Lung microvascular endothelial cell (primary cell): ENCODE data around the gene PTGDS. TPM values are rescaled to one million over a fixed set of nuclear protein-coding genes. Genes with fewer than 3 reads are reported as not detected.

Source experiments
- DNase-seq, 2 donors: peaks; one replicate each; pipeline versions ENCODE4 v3.0.0 to v3.0.0-alpha.2; 2010; ENCODE audit warnings: low read depth in 2 of 2
- total RNA-seq: library from RNA; depleted of rRNA; stranded (reverse); fragments of >200 nt; gene quantifications from 2 replicates; pipeline ENCODE4 v1.2.1, GENCODE V29; 2014

The PTGDS gene
- total RNA-seq, 1 donor from 2014 or later, result 0.79 TPM

DNA sequence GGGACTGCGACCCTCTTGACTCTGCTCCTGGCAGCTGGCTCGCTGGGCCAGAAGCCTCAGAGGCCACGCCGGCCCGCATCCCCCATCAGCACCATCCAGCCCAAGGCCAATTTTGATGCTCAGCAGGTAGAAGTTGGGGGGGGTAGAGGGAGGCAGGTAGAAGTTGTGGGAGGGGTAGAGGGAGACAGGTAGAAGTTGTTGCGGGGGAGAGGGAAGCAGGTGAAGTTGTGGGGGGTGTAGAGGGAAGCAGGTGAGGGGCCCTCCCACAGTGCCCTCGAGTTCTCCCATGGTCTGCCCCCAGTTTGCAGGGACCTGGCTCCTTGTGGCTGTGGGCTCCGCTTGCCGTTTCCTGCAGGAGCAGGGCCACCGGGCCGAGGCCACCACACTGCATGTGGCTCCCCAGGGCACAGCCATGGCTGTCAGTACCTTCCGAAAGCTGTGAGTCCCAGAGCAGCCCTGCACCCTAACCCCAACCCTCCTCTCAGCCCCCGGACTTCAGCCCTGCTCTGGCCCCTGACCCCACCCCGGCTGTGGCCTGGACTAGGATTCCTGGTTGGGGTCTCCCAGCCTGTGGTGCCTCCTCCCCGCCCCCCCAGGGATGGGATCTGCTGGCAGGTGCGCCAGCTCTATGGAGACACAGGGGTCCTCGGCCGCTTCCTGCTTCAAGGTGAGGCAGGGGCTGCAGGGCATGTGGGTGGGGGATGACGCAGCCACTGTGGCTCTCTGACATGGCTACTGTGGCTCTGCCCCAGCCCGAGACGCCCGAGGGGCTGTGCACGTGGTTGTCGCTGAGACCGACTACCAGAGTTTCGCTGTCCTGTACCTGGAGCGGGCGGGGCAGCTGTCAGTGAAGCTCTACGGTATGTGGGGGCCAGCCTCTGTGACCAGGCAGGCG, 31.7 kb upstream of the PTGDS start:
- no peak for DNase-seq

DNA sequence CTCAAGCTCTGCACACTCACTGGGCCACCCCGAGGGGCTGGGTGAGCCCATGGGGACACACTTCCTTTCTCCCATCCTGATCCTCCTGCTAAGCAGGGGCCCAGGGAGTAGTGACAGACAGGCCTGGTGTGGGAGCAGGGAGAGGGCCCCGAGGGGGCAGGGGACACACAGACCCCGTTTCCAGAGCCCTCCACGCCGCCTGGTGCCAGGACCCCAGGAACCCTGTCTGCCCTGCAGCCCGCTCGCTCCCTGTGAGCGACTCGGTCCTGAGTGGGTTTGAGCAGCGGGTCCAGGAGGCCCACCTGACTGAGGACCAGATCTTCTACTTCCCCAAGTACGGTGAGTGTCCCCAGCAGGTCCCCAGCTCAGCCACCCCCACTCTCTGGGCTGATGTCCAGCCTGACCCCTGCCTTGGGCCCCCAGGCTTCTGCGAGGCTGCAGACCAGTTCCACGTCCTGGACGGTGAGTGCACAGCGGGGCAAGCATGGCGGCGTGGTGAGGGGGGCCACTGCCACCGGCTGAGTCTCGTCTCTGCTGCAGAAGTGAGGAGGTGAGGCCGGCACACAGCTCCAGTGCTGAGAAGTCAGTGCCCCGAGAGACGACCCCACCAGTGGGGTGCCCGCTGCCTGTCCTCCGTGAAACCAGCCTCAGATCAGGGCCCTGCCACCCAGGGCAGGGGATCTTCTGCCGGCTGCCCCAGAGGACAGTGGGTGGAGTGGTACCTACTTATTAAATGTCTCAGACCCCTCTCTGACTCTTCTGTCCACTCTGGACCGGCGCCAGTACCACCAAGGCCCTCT, 30.9 kb upstream of the PTGDS start:
- DNase-seq, result no peak

DNA sequence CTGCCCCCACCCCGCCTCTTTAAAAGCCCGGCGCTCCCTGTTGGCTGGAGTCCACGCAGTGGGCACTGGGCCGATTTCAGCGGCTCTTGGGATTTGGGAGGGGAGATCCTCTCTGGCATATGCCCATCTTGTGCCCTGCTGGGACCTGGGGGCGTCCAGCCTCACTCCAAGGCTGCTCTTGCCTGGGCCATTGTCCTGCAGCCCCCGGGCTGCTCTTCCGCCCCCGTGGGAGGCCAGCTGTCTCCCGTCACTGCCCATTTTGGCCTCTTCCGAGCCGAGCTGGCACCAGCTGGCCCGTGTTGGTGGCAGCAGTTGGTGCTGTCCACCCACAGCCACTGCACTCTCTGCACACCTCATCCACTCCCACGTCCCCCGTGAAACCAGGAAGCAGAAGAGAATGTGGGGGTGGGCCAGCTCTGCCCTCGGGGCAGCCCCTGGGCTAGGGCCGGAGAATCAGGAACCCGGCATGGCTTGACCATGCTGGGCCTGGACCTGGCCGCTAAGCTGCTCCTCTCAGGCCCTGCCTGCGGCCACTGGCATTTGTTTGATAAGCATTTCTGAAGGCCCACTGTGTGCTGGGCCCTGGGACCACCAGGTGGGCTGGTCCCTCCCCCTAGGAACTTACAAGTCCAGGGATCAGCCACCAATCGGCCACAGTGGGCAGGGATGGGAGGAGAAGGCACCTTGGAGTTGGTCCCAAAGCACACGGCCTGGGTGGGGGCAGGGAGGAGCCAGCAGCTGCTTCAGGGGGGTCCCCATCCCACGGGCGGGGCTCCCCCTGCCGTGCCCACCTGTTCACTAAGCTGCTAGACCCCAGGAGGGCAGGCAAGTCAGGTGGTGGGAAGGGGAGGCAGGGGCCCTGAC, 30.0 kb upstream of the PTGDS start:
- DNase-seq, result no peak

DNA sequence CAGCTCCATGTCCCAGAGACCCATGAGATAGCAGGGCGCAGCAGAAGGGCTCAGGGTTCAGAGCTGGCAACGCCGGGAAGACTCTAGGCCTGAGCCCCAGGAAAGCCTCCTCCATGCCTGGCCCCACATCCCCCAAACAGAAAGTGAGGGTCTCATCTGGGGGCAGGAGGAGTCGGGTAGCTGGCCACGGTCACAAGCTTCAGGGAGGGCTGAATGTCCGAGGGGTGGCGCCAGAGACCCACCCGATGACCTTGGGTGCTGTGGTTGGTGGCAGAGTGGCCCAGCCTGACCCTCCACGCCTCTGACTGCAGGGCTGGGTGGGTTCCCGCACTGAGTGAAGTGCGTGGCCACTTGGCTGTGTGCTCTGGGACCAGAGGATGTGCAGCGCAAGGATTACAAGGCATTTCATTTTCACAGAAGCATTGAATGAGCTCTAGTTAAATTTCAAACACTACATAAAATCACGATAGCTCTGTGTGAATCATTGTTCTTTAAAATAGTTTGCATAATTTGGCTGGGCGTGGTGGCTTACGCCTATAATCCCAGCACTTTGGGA, 29.3 kb upstream of the PTGDS start:
- DNase-seq, result peak; percentile 43 to 68

DNA sequence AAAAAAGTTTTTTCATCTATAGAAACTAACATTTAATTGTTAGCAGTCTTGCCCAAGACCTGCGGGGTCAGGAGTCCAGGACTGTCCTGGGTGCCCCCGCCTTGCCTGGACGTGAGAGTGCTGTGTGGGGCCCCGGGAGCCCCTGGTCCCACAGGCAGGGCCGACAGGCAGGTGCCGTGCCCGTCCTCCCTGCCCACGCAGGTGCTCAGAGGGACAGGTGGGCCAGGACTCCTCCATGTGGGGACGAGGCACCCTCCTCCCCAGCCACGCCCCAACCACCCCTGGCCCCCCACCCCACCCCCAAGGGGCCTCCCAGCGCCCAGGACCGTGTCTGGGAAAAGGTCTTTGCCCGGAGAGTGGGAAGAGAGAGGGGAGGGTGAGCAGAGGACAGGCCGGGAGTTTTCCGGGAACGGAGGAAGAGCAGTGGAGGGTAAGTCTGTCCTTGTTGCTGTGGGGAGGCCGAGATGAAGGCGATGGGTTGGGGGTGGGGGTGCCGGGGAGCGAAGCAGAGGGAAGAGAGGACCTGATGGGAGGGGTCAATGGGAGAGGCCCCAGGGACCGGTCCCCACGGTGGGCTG, 28.0 kb upstream of the PTGDS start:
- DNase-seq, result no peak

DNA sequence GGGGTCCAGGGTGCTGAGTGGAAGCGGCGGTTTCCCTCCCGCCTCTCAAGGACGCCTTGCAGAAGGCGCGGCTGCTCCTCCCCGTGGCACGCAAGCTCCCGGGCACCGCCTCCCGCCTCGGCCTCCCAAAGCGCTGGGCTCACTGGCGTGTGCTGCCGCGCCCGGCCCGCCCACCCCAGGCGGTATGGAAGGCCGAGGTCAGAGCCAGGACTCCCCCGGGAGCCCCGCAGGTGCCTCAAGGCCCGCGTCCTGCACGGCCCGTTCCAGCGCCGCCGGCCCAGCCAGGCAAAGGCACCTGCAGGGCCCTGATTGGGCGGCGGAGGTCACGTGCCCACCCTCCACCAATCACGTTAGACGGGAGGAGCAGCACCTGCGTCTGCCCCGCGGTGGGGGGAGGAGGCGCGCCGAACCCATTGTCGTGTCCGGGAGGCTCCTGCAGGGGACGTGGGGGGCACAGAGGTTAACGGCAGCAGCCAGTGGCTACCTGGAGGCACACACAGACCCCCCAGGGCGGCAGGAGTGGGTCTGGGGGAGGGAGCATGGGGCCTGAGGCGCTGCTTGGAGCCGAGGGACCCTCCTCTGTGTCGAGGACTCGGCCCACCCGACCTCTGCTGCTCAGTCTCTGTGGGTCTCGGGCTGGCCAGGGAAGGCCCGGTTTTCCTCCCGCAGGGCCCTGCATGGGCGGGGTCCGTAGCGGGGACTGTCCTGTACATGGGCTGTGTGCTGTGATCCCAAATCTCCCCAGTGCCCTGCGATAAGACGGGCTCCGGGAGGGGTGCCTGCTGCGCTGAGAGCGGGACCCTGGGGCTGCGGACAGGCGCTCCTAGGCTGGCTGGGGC, 27.3 kb upstream of the PTGDS start:
- peak; percentile 83 to 95 for DNase-seq

DNA sequence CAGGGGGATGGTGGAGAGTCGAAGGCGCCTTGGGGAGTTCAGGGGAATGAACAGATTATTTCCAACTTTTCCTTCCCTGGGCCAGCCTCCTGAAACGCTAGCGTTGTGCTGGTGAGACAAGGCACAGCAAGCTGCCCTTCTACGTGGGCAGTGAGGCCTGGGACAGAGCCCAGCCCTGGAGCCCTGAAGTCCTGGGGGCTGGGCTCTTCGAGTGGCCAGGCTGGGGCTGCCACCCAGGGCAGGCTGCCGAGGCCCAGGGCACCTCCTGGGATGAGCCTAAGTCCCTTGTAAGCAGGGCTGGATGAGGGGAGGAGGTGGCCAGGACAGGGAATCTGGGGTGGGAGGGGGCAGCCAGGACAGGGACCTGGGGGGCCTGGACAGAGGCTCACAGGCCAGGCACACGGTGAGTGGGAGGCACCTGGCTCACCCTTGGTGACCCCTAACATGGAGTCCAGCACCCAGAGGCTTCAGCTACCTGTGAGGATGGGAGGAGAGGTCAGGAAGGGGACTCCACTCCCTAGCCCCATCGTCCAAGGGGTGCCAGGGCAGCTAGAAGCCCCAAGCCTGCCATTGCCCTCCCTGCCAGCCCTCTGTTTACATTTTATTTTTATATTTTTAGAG, 26.5 kb upstream of the PTGDS start:
- no peak for DNase-seq

DNA sequence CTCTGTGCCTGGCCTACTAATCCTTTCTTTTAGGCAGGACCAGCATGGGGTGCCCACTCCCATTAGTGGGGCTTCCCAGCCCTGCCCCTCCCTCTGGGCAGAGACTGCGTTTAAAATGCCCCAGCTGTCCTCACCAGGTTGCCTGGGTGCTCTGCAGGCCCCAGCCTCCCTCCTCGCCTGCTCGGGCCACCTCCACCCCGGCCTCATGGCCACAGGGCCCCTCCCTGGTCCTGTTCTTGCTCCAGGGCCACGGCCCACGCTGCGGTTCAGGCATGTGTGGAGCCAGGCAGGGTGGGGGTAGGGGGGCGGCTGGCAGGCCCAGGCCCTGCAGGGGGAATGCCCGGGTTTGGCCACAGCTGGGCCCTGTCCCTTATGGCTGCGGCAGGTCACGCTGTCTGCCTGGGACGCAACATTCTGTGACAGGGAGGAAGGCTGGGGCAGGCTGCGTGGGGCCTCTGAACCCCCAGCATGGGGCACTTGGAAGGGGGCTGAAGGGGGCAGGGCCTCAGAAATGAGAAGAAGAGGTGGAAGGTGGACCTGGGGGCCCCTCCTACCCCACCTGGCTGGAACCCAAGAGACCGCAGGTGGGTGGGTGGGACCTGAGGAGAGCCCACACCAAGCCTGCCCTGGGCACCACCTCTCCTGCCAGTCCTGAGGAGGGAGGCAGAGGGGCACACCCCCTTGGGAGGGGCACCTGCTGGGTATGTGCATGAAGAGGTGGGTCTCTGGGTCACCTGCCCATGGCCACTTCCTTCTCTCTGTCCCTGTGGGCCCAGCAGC, 25.6 kb upstream of the PTGDS start, which contains the start of gene LCN12:
LCN12 (plus strand) TSS at position 733 of the 780 bp plus-strand sequence. CDS start 55 bp downstream, outside the sequence.
- DNase-seq, result no peak

DNA sequence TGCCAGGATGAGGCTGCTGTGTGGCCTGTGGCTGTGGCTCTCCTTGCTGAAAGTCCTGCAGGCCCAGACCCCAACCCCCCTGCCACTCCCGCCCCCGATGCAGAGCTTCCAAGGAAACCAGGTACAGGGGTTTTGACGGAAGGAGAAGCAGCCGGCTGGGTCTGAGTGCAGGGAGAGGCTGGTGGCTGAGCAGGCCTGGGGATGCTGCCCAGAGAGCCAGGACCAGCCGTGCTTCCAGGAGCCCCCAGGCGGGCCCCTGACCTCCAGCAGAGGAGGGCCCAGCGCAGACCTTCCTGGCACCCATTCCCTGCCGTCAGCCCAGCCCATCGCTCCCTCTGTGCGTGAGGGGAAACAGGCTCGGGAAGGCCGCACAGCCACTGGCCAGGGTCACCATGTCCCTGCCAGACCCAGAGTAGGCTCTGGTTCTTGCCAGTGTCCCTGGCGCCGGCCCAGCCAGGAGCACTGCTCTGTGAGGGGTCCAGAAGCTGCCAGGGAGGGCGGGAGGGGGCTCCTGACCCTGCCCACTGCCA, 24.9 kb upstream of the PTGDS start:
- DNase-seq, result no peak

DNA sequence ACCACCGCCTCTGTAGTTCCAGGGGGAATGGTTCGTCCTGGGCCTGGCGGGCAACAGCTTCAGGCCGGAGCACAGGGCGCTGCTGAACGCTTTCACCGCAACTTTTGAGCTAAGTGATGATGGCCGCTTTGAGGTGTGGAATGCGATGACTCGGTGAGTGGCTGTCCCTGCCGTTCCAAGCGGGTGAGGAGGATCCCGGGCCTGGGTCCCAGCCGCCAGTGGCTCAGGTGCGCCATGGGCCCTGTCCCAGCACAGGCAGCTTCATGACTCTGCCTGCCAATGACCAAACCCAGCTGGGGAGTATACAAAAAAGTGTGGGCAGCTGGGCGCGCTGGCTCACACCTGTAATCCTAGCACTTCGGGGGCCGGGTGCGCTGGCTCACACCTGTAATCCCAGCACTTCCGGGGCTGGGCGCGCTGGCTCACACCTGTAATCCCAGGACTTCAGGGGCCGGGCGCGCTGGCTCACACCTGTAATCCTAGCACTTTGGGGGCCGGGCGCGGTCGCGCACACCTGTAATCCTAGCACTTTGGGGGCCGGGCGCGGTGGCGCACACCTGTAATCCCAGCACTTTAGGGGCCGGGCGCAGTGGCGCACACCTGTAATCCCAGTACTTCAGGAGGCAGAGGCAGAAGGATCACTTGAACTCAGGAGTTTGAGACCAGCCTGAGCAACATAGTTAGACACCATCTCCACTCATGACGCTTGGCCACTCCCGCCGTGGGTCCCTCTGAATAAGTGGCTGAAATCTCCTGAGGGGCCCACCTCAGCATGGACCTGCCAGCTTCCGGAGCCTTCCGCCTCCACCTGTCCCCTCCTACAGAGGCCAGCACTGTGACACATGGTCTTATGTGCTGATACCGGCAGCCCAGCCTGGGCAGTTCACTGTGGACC, 24.2 kb upstream of the PTGDS start:
- no peak for DNase-seq

DNA sequence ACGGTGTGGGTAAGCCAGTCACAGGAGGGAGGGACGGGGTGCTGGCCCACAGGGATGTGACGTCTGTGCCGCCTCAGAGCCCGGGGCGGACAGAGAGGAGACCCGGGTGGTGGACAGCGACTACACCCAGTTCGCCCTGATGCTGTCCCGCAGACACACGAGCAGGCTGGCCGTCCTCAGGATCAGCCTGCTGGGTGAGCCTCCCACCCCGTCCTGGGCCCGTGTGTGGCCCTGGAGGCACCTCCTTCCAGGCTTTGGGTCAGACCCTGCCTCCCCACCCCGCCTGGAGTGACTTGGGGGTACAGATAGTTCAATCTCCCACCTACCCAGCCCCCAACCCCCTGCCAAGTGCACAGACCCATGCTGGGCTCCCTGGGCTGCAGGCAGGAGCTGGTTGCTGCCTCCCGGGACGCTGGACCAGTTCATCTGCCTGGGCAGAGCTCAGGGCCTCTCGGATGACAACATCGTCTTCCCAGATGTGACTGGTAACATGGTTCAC, 23.5 kb upstream of the PTGDS start:
- DNase-seq, result no peak

DNA sequence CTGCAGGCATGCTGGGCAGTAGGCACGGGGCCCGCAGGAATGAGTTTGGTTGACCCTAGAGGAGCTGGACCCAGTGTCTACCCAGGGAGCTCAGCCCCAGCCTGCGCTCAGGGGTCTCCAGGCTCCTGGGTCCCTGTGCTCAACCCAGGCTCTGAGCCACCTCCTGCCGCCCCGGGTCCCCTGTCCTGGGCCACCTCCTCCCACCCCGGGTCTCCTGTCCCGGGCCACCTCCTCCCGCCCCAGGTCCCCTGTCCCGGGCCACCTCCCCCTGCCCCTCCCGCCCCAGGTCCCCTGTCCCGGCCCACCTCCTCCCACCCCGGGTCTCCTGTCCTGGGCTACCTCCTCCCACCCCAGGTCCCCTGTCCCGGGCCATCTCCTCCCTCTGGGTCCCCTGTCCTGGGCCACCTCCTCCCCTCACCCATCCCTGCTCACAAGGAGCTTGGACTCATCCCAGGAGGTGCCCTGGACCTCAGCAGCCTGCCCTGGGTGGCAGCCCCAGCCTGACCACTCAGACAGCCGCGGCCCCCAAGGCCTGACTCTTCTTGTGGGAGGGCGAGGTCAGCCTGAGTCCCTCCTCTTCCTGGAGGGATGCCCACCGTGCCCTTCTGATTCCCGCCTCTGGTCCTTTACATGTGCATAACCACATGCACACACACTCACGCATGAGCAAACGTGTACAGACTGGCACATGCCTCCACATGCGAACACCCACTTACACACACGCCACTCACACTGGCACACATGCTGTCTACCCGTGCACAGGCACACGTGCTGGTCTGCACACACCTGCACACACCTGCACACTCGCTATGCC, 22.8 kb upstream of the PTGDS start:
- DNase-seq, result no peak

DNA sequence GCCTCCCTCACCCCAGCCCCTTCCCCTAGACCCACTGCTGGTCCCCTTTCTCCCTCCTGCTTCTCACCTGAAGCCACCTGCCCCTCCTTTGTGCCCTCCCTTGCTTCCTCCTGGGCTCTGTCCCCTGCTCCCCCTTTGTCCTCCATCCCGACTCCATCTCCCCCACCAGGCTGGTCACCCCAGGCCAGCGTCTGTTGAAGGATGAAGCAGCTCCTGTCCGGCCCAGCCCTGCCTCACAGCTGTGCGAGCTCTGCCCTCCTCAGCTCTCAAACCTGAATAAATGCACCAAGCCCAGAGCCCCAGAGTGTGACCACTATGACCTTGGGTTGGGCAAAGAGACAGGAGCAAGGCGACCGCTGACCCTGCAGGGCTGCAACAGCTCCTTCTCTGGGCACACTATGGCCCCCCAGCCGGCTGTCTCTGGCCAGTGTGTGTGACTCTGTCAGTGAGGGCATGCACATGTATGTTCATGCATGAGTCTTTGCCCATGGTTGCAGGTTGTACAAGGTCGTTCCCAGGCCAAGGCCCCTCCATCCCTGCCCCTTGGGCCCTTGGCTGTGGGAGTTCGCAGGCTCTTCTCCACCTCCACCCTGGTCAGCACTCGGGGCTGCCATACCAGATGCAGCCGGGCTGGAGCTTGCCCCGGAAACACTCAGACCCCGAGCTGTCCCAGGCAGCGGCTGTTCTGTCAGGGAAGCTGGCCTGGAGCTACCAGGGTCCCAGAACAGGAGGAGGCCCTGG, 21.9 kb upstream of the PTGDS start:
- DNase-seq, result no peak

DNA sequence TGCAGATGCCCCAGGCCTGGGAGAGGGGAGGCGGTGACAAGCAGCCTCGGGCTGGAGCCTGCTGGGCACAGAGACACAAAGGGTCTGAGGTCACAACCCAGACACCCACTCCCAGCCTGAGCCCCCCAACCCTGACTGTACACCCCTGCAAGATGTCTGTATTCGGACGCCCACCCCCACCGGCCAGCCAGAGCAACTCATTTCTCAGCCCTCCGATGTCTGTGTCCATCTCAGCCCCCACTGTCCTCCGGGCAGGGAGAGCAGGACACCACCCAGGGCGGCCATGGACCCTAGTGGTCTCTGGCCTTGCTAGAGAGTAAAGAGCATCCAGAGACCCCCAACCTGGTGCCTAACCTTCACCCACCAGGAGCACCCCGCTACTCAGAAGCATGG, 21.4 kb upstream of the PTGDS start:
- no peak for DNase-seq

DNA sequence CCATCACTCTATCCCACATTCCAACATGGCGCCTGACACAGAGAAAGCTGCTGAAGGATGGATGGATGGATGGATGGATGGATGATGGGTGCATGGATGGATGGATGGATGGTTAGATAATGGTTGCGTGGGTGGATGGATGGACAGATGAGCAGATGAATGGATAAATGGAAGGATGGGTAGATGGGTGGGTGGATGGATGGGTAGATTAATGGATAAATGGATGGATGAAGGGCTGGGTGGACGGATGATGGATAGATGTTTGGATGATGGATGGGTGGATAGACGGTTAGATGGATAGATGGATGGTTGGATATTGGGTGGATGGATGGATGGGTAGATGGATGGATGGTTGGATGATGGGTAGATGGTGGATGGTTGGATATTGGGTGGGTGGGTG, 20.7 kb upstream of the PTGDS start:
- no peak for DNase-seq

DNA sequence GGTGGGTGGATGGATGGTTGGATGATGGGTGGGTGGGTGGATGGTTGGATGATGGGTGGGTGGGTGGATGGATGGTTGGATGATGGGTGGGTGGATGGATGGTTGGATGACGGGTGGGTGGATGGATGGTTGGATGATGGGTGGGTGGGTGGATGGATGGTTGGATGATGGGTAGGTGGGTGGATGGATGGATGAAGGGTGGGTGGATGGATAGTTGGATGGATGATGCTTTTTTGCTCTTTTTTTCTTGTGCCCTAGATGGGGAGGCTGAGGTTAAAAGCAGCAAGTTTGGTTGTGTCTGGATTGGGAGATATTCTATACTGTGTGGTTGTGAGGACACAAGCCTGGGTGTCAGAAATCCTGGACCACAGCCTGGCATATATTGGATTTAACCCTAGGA, 19.8 kb upstream of the PTGDS start:
- DNase-seq, result no peak
